H9 (cell line): Measurements from ENCODE around the gene MCF2L2. TPM values are rescaled to one million over a fixed set of nuclear protein-coding genes. Genes with fewer than 3 reads are reported as not detected.

Experiments used
- DNase-seq: peaks from one replicate; pipeline ENCODE4 v3.0.0-alpha.2; 2017
- H2AFZ ChIP-seq: one replicate; pipeline ENCODE4 v1.6.1; 2013; ENCODE audit warnings: mild to moderate bottlenecking, low read length, control low read depth, moderate library complexity
- H2AK5ac ChIP-seq: 2 replicates; pipeline ENCODE4 v1.6.1; 2013; ENCODE audit warnings: low read length, control low read depth, mixed read lengths; ENCODE audit not compliant: insufficient read length
- H2BK120ac ChIP-seq: one replicate; pipeline ENCODE4 v1.6.1; 2013; ENCODE audit warnings: low read depth, mild to moderate bottlenecking, low read length, control low read depth, inconsistent platforms; ENCODE audit not compliant: poor library complexity, severe bottlenecking
- H2BK12ac ChIP-seq: 2 replicates; pipeline ENCODE4 v1.6.1; 2013; ENCODE audit warnings: low read length, control low read depth, mixed read lengths, low read depth; ENCODE audit not compliant: insufficient read length
- H2BK15ac ChIP-seq: 2 replicates; pipeline ENCODE4 v1.6.1; 2013; ENCODE audit warnings: low read depth, low read length, control low read depth
- H2BK20ac ChIP-seq: one replicate; pipeline ENCODE4 v1.6.1; 2013; ENCODE audit warnings: low read depth, mild to moderate bottlenecking, low read length, control low read depth, inconsistent platforms; ENCODE audit not compliant: poor library complexity, severe bottlenecking
- H2BK5ac ChIP-seq: 2 replicates; pipeline ENCODE4 v1.6.1; 2013; ENCODE audit warnings: low read length, control low read depth, mixed read lengths; ENCODE audit not compliant: insufficient read length
- H3K14ac ChIP-seq: 2 replicates; pipeline ENCODE4 v1.6.1; 2013; ENCODE audit warnings: low read length, control low read depth; ENCODE audit not compliant: insufficient read depth
- H3K18ac ChIP-seq: 2 replicates; pipeline ENCODE4 v1.6.1; 2013; ENCODE audit warnings: low read depth, mild to moderate bottlenecking, mixed read lengths, low read length, control low read depth; ENCODE audit not compliant: insufficient read length
- H3K23ac ChIP-seq: 2 replicates; pipeline ENCODE4 v1.6.1; 2013; ENCODE audit warnings: low read length, control low read depth, mixed read lengths, low read depth; ENCODE audit not compliant: insufficient read length
- H3K23me2 ChIP-seq: 2 replicates; pipeline ENCODE4 v1.6.1; 2013; ENCODE audit warnings: low read depth, mild to moderate bottlenecking, mixed read lengths, low read length, control low read depth; ENCODE audit not compliant: insufficient read length, poor library complexity, severe bottlenecking
- H3K27ac ChIP-seq: 2 replicates; pipeline ENCODE4 v1.5.1; 2013; ENCODE audit warnings: low read length, control low read depth, mixed read lengths, low read depth; ENCODE audit not compliant: insufficient read length
- H3K27me3 ChIP-seq: 2 replicates; pipeline ENCODE4 v1.6.1; 2013; ENCODE audit warnings: low read length, control low read depth, inconsistent platforms; ENCODE audit not compliant: insufficient read depth
- H3K4ac ChIP-seq: 2 replicates; pipeline ENCODE4 v1.6.1; 2013; ENCODE audit warnings: low read depth, mild to moderate bottlenecking, control low read depth, inconsistent platforms, low read length, moderate library complexity
- H3K4me1 ChIP-seq: 2 replicates; pipeline ENCODE4 v1.6.1; 2013; ENCODE audit warnings: low read length, control low read depth, inconsistent platforms; ENCODE audit not compliant: insufficient read depth
- H3K4me2 ChIP-seq: 2 replicates; pipeline ENCODE4 v1.6.1; 2013; ENCODE audit warnings: low read length, control low read depth, mixed read lengths; ENCODE audit not compliant: insufficient read length, insufficient read depth
- H3K56ac ChIP-seq: 2 replicates; pipeline ENCODE4 v1.6.1; 2013; ENCODE audit warnings: low read depth, mild to moderate bottlenecking, mixed read lengths, low read length, control low read depth; ENCODE audit not compliant: insufficient read length
- H3K79me1 ChIP-seq: 2 replicates; pipeline ENCODE4 v1.6.1; 2013; ENCODE audit warnings: low read depth, mild to moderate bottlenecking, moderate library complexity, low read length, control low read depth, inconsistent platforms; ENCODE audit not compliant: insufficient read depth, poor library complexity, severe bottlenecking
- H3K79me2 ChIP-seq: 2 replicates; pipeline ENCODE4 v1.6.1; 2013; ENCODE audit warnings: low read length, control low read depth, inconsistent platforms; ENCODE audit not compliant: insufficient read depth
- H3K9ac ChIP-seq: 2 replicates; pipeline ENCODE4 v1.6.1; 2013; ENCODE audit warnings: low read length, control low read depth, mixed read lengths; ENCODE audit not compliant: insufficient read length; ENCODE audit errors: extremely low read depth
- H3K9me3 ChIP-seq: one replicate; pipeline ENCODE4 v1.6.1; 2013; ENCODE audit warnings: low read depth, low read length, inconsistent platforms; ENCODE audit not compliant: control insufficient read depth
- H3T11ph ChIP-seq: one replicate; pipeline ENCODE4 v1.6.1; 2013; ENCODE audit warnings: mild to moderate bottlenecking, low read length, control low read depth, inconsistent platforms
- H4K20me1 ChIP-seq: one replicate; pipeline ENCODE4 v1.6.1; 2013; ENCODE audit not compliant: control insufficient read depth, insufficient read length, insufficient read depth
- H4K5ac ChIP-seq: 2 replicates; pipeline ENCODE4 v1.6.1; 2013; ENCODE audit warnings: low read depth, mild to moderate bottlenecking, mixed read lengths, low read length, control low read depth; ENCODE audit not compliant: insufficient read length
- H4K8ac ChIP-seq: replicated peaks from 2 replicates; pipeline ENCODE4 v1.6.1; 2013; ENCODE audit warnings: low read length, control low read depth, mixed read lengths, low read depth; ENCODE audit not compliant: insufficient read length
- H4K91ac ChIP-seq: 2 replicates; pipeline ENCODE4 v1.6.1; 2013; ENCODE audit warnings: low read depth, mild to moderate bottlenecking, moderate library complexity, mixed read lengths, low read length, control low read depth; ENCODE audit not compliant: insufficient read length
- H3K27ac Mint-ChIP-seq, 3 experiments: 2 replicates in 2 of 3; 3 replicates in 1 of 3; pipeline ENCODE4 v1.8.0; 2020 to 2021; ENCODE audit warnings: mixed read lengths in 3 of 3, mild to moderate bottlenecking in 1 of 3, moderate library complexity in 1 of 3
- H3K27me3 Mint-ChIP-seq: 2 replicates; pipeline ENCODE4 v1.8.0; 2021; ENCODE audit warnings: low read depth, mild to moderate bottlenecking, moderate library complexity, mixed read lengths
- H3K36me3 Mint-ChIP-seq, 3 experiments: 2 replicates in 2 of 3; 3 replicates in 1 of 3; pipeline ENCODE4 v1.8.0; 2020 to 2021; ENCODE audit warnings: low read depth in 3 of 3, mixed read lengths in 3 of 3; ENCODE audit not compliant: insufficient read depth in 1 of 3
- H3K4me1 Mint-ChIP-seq, 2 experiments: 2 replicates each; pipeline ENCODE4 v1.8.0; 2020; ENCODE audit warnings: mixed read lengths in 2 of 2
- H3K4me3 Mint-ChIP-seq, 2 experiments: 2 replicates in 1 of 2; 3 replicates in 1 of 2; pipeline ENCODE4 v1.8.0; 2020 to 2021; ENCODE audit warnings: mild to moderate bottlenecking in 2 of 2, mixed read lengths in 2 of 2, moderate library complexity in 1 of 2
- H3K9me3 Mint-ChIP-seq, 2 experiments: 2 replicates in 1 of 2; 3 replicates in 1 of 2; pipeline ENCODE4 v1.8.0; 2020; ENCODE audit warnings: mild to moderate bottlenecking in 2 of 2, mixed read lengths in 2 of 2, moderate library complexity in 1 of 2
- total RNA-seq: library from RNA; stranded (reverse); gene quantifications from 2 replicates; pipeline ENCODE4 v1.2.1, GENCODE V29; 2021
- TF ChIP-seq, protein P1 (sequence below): fragments of 200-600 bp; sonication (generic); conservative IDR thresholded peaks from 3 replicates; pipeline ENCODE4 v1.8.0; 2021; ENCODE audit warnings: antibody characterized with exemption, mild to moderate bottlenecking

The MCF2L2 gene
- total RNA-seq, 1 experiment from 2014 or later = 6.4 TPM

DNA sequence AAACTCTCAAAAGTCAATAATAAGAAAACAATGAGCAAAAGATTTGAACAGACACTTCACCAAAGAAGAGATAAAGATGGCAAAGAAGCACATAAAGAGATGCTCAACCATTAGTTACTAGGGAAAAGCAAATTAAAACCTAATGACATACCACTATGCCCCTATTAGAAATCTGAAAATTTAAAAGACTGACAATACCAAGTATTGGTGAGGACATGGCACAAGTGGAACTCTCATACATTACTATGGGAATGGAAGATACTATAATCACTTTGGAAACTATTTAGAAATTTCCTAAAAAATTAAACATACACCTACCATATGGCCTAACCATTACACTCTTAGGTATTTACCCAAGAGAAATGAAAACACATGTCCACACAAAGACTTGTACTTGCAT is 230.7 kb downstream of the MCF2L2 start:
- no peak overlapping the region for H4K5ac ChIP-seq
- H3K23ac ChIP-seq = no peak overlapping the region
- H2AK5ac ChIP-seq = no peak overlapping the region
- no peak overlapping the region for H3T11ph ChIP-seq
- H3K27ac ChIP-seq = no peak overlapping the region
- H4K20me1 ChIP-seq = no peaks in the 10 kb centered on the region
- H2BK15ac ChIP-seq = no peak overlapping the region
- no peaks in the 10 kb centered on the region for H3K79me2 ChIP-seq
- no peak for DNase-seq
- TF ChIP-seq, protein P1, sequence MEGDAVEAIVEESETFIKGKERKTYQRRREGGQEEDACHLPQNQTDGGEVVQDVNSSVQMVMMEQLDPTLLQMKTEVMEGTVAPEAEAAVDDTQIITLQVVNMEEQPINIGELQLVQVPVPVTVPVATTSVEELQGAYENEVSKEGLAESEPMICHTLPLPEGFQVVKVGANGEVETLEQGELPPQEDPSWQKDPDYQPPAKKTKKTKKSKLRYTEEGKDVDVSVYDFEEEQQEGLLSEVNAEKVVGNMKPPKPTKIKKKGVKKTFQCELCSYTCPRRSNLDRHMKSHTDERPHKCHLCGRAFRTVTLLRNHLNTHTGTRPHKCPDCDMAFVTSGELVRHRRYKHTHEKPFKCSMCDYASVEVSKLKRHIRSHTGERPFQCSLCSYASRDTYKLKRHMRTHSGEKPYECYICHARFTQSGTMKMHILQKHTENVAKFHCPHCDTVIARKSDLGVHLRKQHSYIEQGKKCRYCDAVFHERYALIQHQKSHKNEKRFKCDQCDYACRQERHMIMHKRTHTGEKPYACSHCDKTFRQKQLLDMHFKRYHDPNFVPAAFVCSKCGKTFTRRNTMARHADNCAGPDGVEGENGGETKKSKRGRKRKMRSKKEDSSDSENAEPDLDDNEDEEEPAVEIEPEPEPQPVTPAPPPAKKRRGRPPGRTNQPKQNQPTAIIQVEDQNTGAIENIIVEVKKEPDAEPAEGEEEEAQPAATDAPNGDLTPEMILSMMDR = no peak
- no peak overlapping the region for H2BK120ac ChIP-seq
- no peak overlapping the region for H3K14ac ChIP-seq
- no peaks in the 10 kb centered on the region for H3K27me3 ChIP-seq
- H3K56ac ChIP-seq = no peak overlapping the region
- H3K4me1 Mint-ChIP-seq = peaks cover 6 to 8% of the 10 kb centered on the region in 2 experiments
- no peak overlapping the region for H3K4me2 ChIP-seq
- H3K9me3 Mint-ChIP-seq = peaks cover 3 to 10% of the 10 kb centered on the region in 2 experiments; a peak in 4 of 5 replicates
- no peaks in the 10 kb centered on the region for H3K23me2 ChIP-seq
- no peak overlapping the region for H2BK20ac ChIP-seq
- no peak overlapping the region for H3K9ac ChIP-seq
- H3K27ac Mint-ChIP-seq = no peak overlapping the region
- no peak overlapping the region for H2AFZ ChIP-seq
- no peak overlapping the region for H3K18ac ChIP-seq
- no peak overlapping the region for H4K91ac ChIP-seq
- no peaks in the 10 kb centered on the region for H3K27me3 Mint-ChIP-seq
- H2BK5ac ChIP-seq = no peak overlapping the region
- no peak overlapping the region for H3K4me3 Mint-ChIP-seq
- H3K9me3 ChIP-seq = no peaks in the 10 kb centered on the region
- no peaks in the 10 kb centered on the region for H3K4me1 ChIP-seq
- no peak overlapping the region for H3K4ac ChIP-seq
- H2BK12ac ChIP-seq = no peak overlapping the region
- no peak overlapping the region for H4K8ac ChIP-seq
- H3K79me1 ChIP-seq = no peaks in the 10 kb centered on the region
- no peaks in the 10 kb centered on the region; a peak in 3 of 7 replicates for H3K36me3 Mint-ChIP-seq
